HepG2 (cell line): ENCODE measurements around the gene TRAP1.

Experiments
- ATF1 ChIP-seq: IDR thresholded peaks from 2 replicates; pipeline ENCODE4 v1.6.1; 2016; ENCODE audit warnings: mild to moderate bottlenecking, control low read depth
- CTCF ChIP-seq: sonication (generic); formaldehyde crosslinking; IDR thresholded peaks from 2 replicates; pipeline ENCODE4 v1.5.0; 2020; ENCODE audit warnings: mild to moderate bottlenecking, missing genetic modification reagents, moderate library complexity
- ERF ChIP-seq: IDR thresholded peaks from 2 replicates; pipeline ENCODE4 v1.6.1; 2018; ENCODE audit warnings: missing biosample characterization, missing genetic modification reagents
- ESRRA ChIP-seq: sonication (generic); formaldehyde crosslinking; IDR thresholded peaks from 2 replicates; pipeline ENCODE4 v1.5.1; 2020; ENCODE audit warnings: mild to moderate bottlenecking, low read depth, missing genetic modification reagents
- FOXJ3 ChIP-seq: sonication (generic); formaldehyde crosslinking; IDR thresholded peaks from 2 replicates; pipeline ENCODE4 v1.4.0; 2020; ENCODE audit warnings: missing genetic modification reagents, mild to moderate bottlenecking, borderline replicate concordance
- HOXA7 ChIP-seq: sonication (generic); formaldehyde crosslinking; IDR thresholded peaks from 2 replicates; pipeline ENCODE4 v1.8.1; 2022; ENCODE audit warnings: mild to moderate bottlenecking, missing genetic modification reagents, moderate library complexity
- SNRNP70 ChIP-seq: fragments of 200-400 bp; formaldehyde crosslinking; IDR thresholded peaks from 2 replicates; pipeline ENCODE4 v1.6.1; 2017; ENCODE audit warnings: mild to moderate bottlenecking, low read depth, low read length, moderate library complexity
- ZNF33A ChIP-seq: sonication (generic); formaldehyde crosslinking; IDR thresholded peaks from 2 replicates; pipeline ENCODE4 v1.5.1; 2020; ENCODE audit warnings: missing genetic modification reagents, mild to moderate bottlenecking, moderate library complexity, borderline replicate concordance
- ZNF354B ChIP-seq: sonication (generic); formaldehyde crosslinking; IDR thresholded peaks from 2 replicates; pipeline ENCODE4 v1.8.0; 2022; ENCODE audit warnings: mild to moderate bottlenecking, missing genetic modification reagents
- TF ChIP-seq, protein P1 (sequence below), 2 experiments: sonication (generic) in 1 of 2; formaldehyde crosslinking in 1 of 2; IDR thresholded peaks; 2 replicates each; pipeline versions ENCODE4 v1.5.1 to v1.6.1; 2011 to 2020; ENCODE audit warnings: borderline replicate concordance in 1 of 2, low read depth in 1 of 2, low read length in 1 of 2, mild to moderate bottlenecking in 1 of 2, missing genetic modification reagents in 1 of 2, moderate library complexity in 1 of 2
- TF ChIP-seq, protein P2 (sequence below): IDR thresholded peaks from 2 replicates; pipeline ENCODE4 v1.6.1; 2012; ENCODE audit warnings: inconsistent platforms

DNA sequence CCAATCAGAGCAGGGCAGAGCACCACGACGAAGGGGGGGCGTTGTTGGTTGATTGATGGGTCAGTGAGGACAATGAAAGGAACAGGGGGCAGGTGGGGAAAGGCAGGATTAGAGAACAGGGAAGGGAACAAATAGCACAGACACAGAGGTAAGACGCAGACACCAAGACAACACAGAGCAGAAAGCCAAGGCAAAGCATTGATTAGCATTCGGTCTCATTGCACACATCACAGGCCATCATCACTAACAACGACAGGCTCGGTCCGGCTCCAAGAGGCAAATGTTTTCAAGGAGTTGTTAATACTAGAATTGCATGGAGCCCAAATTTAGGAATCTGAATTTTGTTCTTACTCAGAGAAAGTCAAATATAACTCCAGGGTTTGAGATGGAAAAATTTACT lies 34.6 kb upstream of the TRAP1 start:
- TF ChIP-seq ATF1 (CRISPR knock-in tag), result no peak
- TF ChIP-seq, protein P1, sequence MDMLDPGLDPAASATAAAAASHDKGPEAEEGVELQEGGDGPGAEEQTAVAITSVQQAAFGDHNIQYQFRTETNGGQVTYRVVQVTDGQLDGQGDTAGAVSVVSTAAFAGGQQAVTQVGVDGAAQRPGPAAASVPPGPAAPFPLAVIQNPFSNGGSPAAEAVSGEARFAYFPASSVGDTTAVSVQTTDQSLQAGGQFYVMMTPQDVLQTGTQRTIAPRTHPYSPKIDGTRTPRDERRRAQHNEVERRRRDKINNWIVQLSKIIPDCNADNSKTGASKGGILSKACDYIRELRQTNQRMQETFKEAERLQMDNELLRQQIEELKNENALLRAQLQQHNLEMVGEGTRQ (IDR thresholded peaks at IDR 0.05; ENCODE audit: low read depth, low read length), result no peak
- TF ChIP-seq, protein P1 (CRISPR knock-in tag; IDR thresholded peaks at IDR 0.05; ENCODE audit: borderline replicate concordance), result no peak
- TF ChIP-seq, protein P2, sequence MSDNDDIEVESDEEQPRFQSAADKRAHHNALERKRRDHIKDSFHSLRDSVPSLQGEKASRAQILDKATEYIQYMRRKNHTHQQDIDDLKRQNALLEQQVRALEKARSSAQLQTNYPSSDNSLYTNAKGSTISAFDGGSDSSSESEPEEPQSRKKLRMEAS, result no peak
- no peak for TF ChIP-seq SNRNP70
- TF ChIP-seq ZNF33A (CRISPR knock-in tag), result no peak
- no peak for TF ChIP-seq CTCF (CRISPR knock-in tag)
- no peak for TF ChIP-seq ESRRA (CRISPR knock-in tag)
- TF ChIP-seq HOXA7 (CRISPR knock-in tag), result no peak
- no peak for TF ChIP-seq ZNF354B
- TF ChIP-seq ERF (CRISPR knock-in tag), result no peak
- no peak for TF ChIP-seq FOXJ3
